HepG2 (cell line): Measurements from ENCODE around the gene PRPF4. TPM values are rescaled to one million over a fixed set of nuclear protein-coding genes. Genes with fewer than 3 reads are reported as not detected.

Source experiments
- ATAC-seq: fragments of 200-7000 bp; cut with Tn5 transposase; 3 replicates; pipeline ENCODE4 v1.9.1; 2020; ENCODE audit warnings: mild to moderate bottlenecking, moderate library complexity
- BruUV-seq: library from RNA; stranded (reverse); fragments of 400-500 nt; replicated peaks from 2 replicates; lab custom pipeline; 2021; lab: Mats Ljungman, UMichigan
- CTCF ChIA-PET: fragments of 300-600 bp; formaldehyde crosslinking; extraction: SDS; loops from one replicate; lab custom pipeline; 2021; ENCODE audit warnings: low total read pairs, inconsistent platforms, low intra/inter-chr PET ratio; lab: Yijun Ruan, JAX
- POLR2A ChIA-PET: fragments of 350-600 bp; sonication (Branson Sonifier 250); formaldehyde crosslinking; loops from one replicate; lab custom pipeline; 2020; ENCODE audit warnings: antibody characterized with exemption, inconsistent platforms; lab: Yijun Ruan, JAX
- DNase-seq: peaks from one replicate; pipeline ENCODE4 v3.0.0-alpha.2; 2015; ENCODE audit warnings: low spot score
- FAIRE-seq: peaks from 3 replicates; lab custom pipeline; 2011; peaks lifted over from hg19 to GRCh38; lab: Jason Lieb, UNC
- H2AFZ ChIP-seq: one replicate; pipeline ENCODE4 v1.6.1; 2011; ENCODE audit warnings: low read length, inconsistent platforms
- H3K27ac ChIP-seq: fragments of 300-600 bp; 3 replicates; pipeline ENCODE4 v1.8.0; 2011; ENCODE audit warnings: mixed run types, mild to moderate bottlenecking, mixed read lengths, low read length, inconsistent platforms; ENCODE audit not compliant: insufficient read depth; ENCODE audit errors: extremely low read length
- H3K27me3 ChIP-seq, 2 experiments: fragments of 200-600 bp in 1 of 2; 2 replicates in 1 of 2; 3 replicates in 1 of 2; pipeline versions ENCODE4 v1.6.0 to v1.8.0; 2011; ENCODE audit warnings: low read length in 2 of 2, mild to moderate bottlenecking in 2 of 2, moderate library complexity in 2 of 2, inconsistent platforms in 1 of 2; ENCODE audit not compliant: insufficient read depth in 2 of 2, control insufficient read depth in 1 of 2
- H3K36me3 ChIP-seq, 2 experiments: fragments of 200-600 bp in 1 of 2; replicated peaks in 1 of 2; 2 replicates in 1 of 2; 3 replicates in 1 of 2; pipeline versions ENCODE4 v1.5.1 to v1.8.0; 2011; ENCODE audit warnings: low read length in 2 of 2, inconsistent platforms in 1 of 2; ENCODE audit not compliant: insufficient read depth in 2 of 2, control insufficient read depth in 1 of 2
- H3K4me1 ChIP-seq: 2 replicates; pipeline ENCODE4 v1.5.1; 2012; ENCODE audit warnings: low read length, inconsistent platforms; ENCODE audit not compliant: insufficient read depth
- H3K4me2 ChIP-seq: 2 replicates; pipeline ENCODE4 v1.6.0; 2011; ENCODE audit warnings: low read depth, low read length, inconsistent platforms
- H3K4me3 ChIP-seq, 3 experiments: fragments of 200-600 bp in 1 of 3; sonication (generic), shearing (Covaris generic) in 1 of 3; replicated peaks in 1 of 3; 2 replicates each; pipeline ENCODE4 v1.5.1; 2011 to 2016; ENCODE audit warnings: low read length in 3 of 3, inconsistent platforms in 2 of 3, low read depth in 2 of 3, mild to moderate bottlenecking in 2 of 3, control low read depth in 1 of 3, mixed read lengths in 1 of 3; ENCODE audit not compliant: insufficient read depth in 1 of 3
- H3K79me2 ChIP-seq: one replicate; pipeline ENCODE4 v1.6.1; 2011; ENCODE audit warnings: low read length, inconsistent platforms; ENCODE audit not compliant: insufficient read depth
- H3K9ac ChIP-seq: 2 replicates; pipeline ENCODE4 v1.6.0; 2011; ENCODE audit warnings: mild to moderate bottlenecking, low read depth, low read length, inconsistent platforms; ENCODE audit not compliant: insufficient read depth
- H3K9me3 ChIP-seq: 2 replicates; pipeline ENCODE4 v1.5.1; 2012; ENCODE audit warnings: mild to moderate bottlenecking, low read length
- H4K20me1 ChIP-seq: 2 replicates; pipeline ENCODE4 v1.6.0; 2011; ENCODE audit warnings: inconsistent platforms, mild to moderate bottlenecking, low read length, moderate library complexity; ENCODE audit not compliant: insufficient read depth
- DRAP1 ChIP-seq: IDR thresholded peaks from 2 replicates; pipeline ENCODE4 v1.6.1; 2016; ENCODE audit warnings: missing genetic modification reagents, missing compliant biosample characterization
- GMEB2 ChIP-seq: IDR thresholded peaks from 2 replicates; pipeline ENCODE4 v1.6.1; 2016; ENCODE audit warnings: missing biosample characterization, missing genetic modification reagents, low read depth
- HDAC2 ChIP-seq: sonication (generic); formaldehyde crosslinking; IDR thresholded peaks from 2 replicates; pipeline ENCODE4 v1.4.0; 2020; ENCODE audit warnings: missing genetic modification reagents
- HOXA9 ChIP-seq: sonication (generic); formaldehyde crosslinking; IDR thresholded peaks from 2 replicates; pipeline ENCODE4 v1.8.1; 2022; ENCODE audit warnings: missing genetic modification reagents, mild to moderate bottlenecking, moderate library complexity, borderline replicate concordance
- IKZF4 ChIP-seq: sonication (generic); formaldehyde crosslinking; IDR thresholded peaks from 2 replicates; pipeline ENCODE4 v1.5.1; 2020; ENCODE audit warnings: borderline replicate concordance, mild to moderate bottlenecking, low read depth, missing genetic modification reagents; ENCODE audit errors: not compliant biosample characterization
- KDM3A ChIP-seq: IDR thresholded peaks from 2 replicates; pipeline ENCODE4 v1.6.1; 2018; ENCODE audit warnings: low read depth, missing compliant biosample characterization
- KMT2A ChIP-seq: sonication (generic); formaldehyde crosslinking; IDR thresholded peaks from 2 replicates; pipeline ENCODE4 v1.4.0; 2020; ENCODE audit warnings: missing genetic modification reagents
- MBNL3 ChIP-seq: fragments of 250-450 bp; sonication (Bioruptor Pico); conservative IDR thresholded peaks from 2 replicates; pipeline ENCODE4 v1.8.0; 2022; ENCODE audit warnings: mild to moderate bottlenecking, inconsistent platforms
- NBN ChIP-seq: fragments of 450-650 bp; conservative IDR thresholded peaks from 2 replicates; pipeline ENCODE4 v1.6.1; 2017
- PAWR ChIP-seq: sonication (generic); formaldehyde crosslinking; IDR thresholded peaks from 2 replicates; pipeline ENCODE4 v1.4.0; 2020; ENCODE audit warnings: missing genetic modification reagents, mild to moderate bottlenecking, borderline replicate concordance
- PHF21A ChIP-seq: sonication (generic); formaldehyde crosslinking; IDR thresholded peaks from 2 replicates; pipeline ENCODE4 v1.5.0; 2020; ENCODE audit warnings: mild to moderate bottlenecking, missing genetic modification reagents
- SRSF1 ChIP-seq: fragments of 200-400 bp; formaldehyde crosslinking; optimal IDR thresholded peaks from 2 replicates; pipeline ENCODE3; 2017; ENCODE audit warnings: mild to moderate bottlenecking, low read depth, low read length, moderate library complexity
- TFE3 ChIP-seq: IDR thresholded peaks from 2 replicates; pipeline ENCODE4 v1.6.1; 2016
- ZNF10 ChIP-seq: sonication (generic); formaldehyde crosslinking; IDR thresholded peaks from 2 replicates; pipeline ENCODE4 v1.4.0; 2020; ENCODE audit warnings: mild to moderate bottlenecking, low read depth, missing genetic modification reagents, borderline replicate concordance
- ZNF557 ChIP-seq: sonication (generic); formaldehyde crosslinking; IDR thresholded peaks from 2 replicates; pipeline ENCODE4 v1.4.0; 2020; ENCODE audit warnings: missing genetic modification reagents
- ZNF558 ChIP-seq: sonication (generic); formaldehyde crosslinking; IDR thresholded peaks from 2 replicates; pipeline ENCODE4 v1.9.0; 2022; ENCODE audit warnings: mild to moderate bottlenecking, missing genetic modification reagents, borderline replicate concordance
- ZNF781 ChIP-seq: sonication (generic); formaldehyde crosslinking; IDR thresholded peaks from 2 replicates; pipeline ENCODE4 v1.5.1; 2020; ENCODE audit warnings: borderline replicate concordance, mild to moderate bottlenecking, missing genetic modification reagents; ENCODE audit errors: not compliant biosample characterization
- ZNF782 ChIP-seq: sonication (generic); formaldehyde crosslinking; IDR thresholded peaks from 2 replicates; pipeline ENCODE4 v1.4.0; 2020; ENCODE audit warnings: missing genetic modification reagents, mild to moderate bottlenecking, borderline replicate concordance
- WGBS: methylation state at CpG from one replicate; pipeline ENCODE4 v1.1.6; 2017; ENCODE audit warnings: low lambda C conversion rate; 5-methylcytosine and 5-hydroxymethylcytosine counted together
- in situ Hi-C: cut with HindIII; loops from 2 replicates; pipeline ENCODE4 v1.10.0; 2017; ENCODE audit warnings: low pct_unique_long_range_greater_than_20kb; ENCODE audit not compliant: extremely low pct_ligation_motif_present
- intact Hi-C: fragments of 100-400 bp; cut with micrococcal nuclease; formaldehyde crosslinking; loops from one replicate; pipeline ENCODE4 v1.10.0; 2022; ENCODE audit not compliant: unreplicated experiment
- polyA plus RNA-seq, 8 experiments: library from polyadenylated mRNA; depleted of rRNA in 3 of 8; stranded (reverse) in 7 of 8; unstranded in 1 of 8; fragments of >200 nt; fragmentation: Illumina TruSeq in 4 of 8; extraction: Trizol in 4 of 8; gene quantifications; 2 replicates each; pipeline versions ENCODE4 v1.2.1 to v1.2.3, GENCODE V29; 2011 to 2016; ENCODE audit warnings: low read depth in 4 of 8, missing spikeins in 1 of 8, mixed read lengths in 1 of 8; ENCODE audit not compliant: insufficient read depth in 1 of 8
- total RNA-seq, 5 experiments: library from RNA; depleted of rRNA; stranded (reverse); fragments of >200 nt; fragmentation: Illumina TruSeq; extraction: Trizol; gene quantifications; 2 replicates each; pipeline ENCODE4 v1.2.3, GENCODE V29; 2016; ENCODE audit warnings: low read depth in 1 of 5

The PRPF4 gene
- total and polyA plus RNA-seq, 2 of the 13 experiments (the other 11 are each of a cell fraction or from before 2014, with no cell fraction given) = 10.3 to 49.0 TPM

GRCh38 chr9:113255438-113255837 is 20.0 kb upstream of the PRPF4 start:
- DNase-seq = no peak
- intact Hi-C loops = no loop called here

GRCh38 chr9:113257863-113258262 is 17.6 kb upstream of the PRPF4 start:
- in situ Hi-C loops = no loop called here
- Histone ChIP-seq H3K36me3 (peaks cover 27 to 62% of the 10 kb centered on the region in 2 experiments), H4K20me1 (no peaks in the 10 kb centered on the region), H2AFZ (no peak overlapping the region), H3K27me3 (no peaks in the 10 kb centered on the region), H3K9me3 (no peaks in the 10 kb centered on the region), H3K79me2 (peaks cover 5% of the 10 kb centered on the region), H3K27ac (no peak overlapping the region), H3K4me3 (no peak overlapping the region), H3K4me2 (no peak overlapping the region), H3K9ac (no peak overlapping the region), H3K4me1 (peaks cover 16% of the 10 kb centered on the region)
- POLR2A ChIA-PET = no interaction called here
- FAIRE-seq = no peak
- TF ChIP-seq KDM3A = no peak
- no peak for TF ChIP-seq TFE3 (CRISPR knock-in tag)
- no peak for TF ChIP-seq PHF21A (CRISPR knock-in tag)
- no peak for TF ChIP-seq GMEB2
- TF ChIP-seq HOXA9 (CRISPR knock-in tag) = no peak
- TF ChIP-seq ZNF10 (CRISPR knock-in tag) = no peak
- TF ChIP-seq HDAC2 (CRISPR knock-in tag) = no peak
- TF ChIP-seq MBNL3 (CRISPR knock-in tag) = no peak
- no peak for TF ChIP-seq ZNF781 (CRISPR knock-in tag)
- TF ChIP-seq NBN = no peak
- no peak for TF ChIP-seq KMT2A
- TF ChIP-seq ZNF782 (CRISPR knock-in tag) = no peak
- no peak for TF ChIP-seq ZNF557 (CRISPR knock-in tag)
- no peak for ATAC-seq
- intact Hi-C loops = no loop called here
- WGBS = 97% methylated on average over 3 of the region's 3 CpGs
- BruUV-seq = no TSS peak
- CTCF ChIA-PET = no interaction called here
- no peak for DNase-seq

More at GRCh38 chr9:113255438-113255837, 20.0 kb upstream of the PRPF4 start:
- H3K36me3 ChIP-seq = peaks cover 26 to 45% of the 10 kb centered on the region in 2 experiments
- H3K4me3 ChIP-seq = no peak overlapping the region
- 97% methylated on average over 6 of the region's 6 CpGs for WGBS
- FAIRE-seq (no peak), ATAC-seq (no peak)
- peaks cover 18% of the 10 kb centered on the region for H3K79me2 ChIP-seq
- ChIA-PET CTCF (no interaction called here), POLR2A (no interaction called here)
- no TSS peak for BruUV-seq
- H4K20me1 ChIP-seq = peaks cover 4% of the 10 kb centered on the region; the same call in 1 of the 2 replicates
- no peaks in the 10 kb centered on the region for H3K4me1 ChIP-seq
- no peak overlapping the region for H2AFZ ChIP-seq
- H3K27me3 ChIP-seq = no peaks in the 10 kb centered on the region
- in situ Hi-C loops = no loop called here
- no peak overlapping the region for H3K9ac ChIP-seq
- H3K4me2 ChIP-seq = no peak overlapping the region
- no peak overlapping the region for H3K27ac ChIP-seq
- H3K9me3 ChIP-seq = no peaks in the 10 kb centered on the region
- no peak for TF ChIP-seq SRSF1
- no peak for TF ChIP-seq ZNF558 (CRISPR knock-in tag)
- no peak for TF ChIP-seq PAWR (CRISPR knock-in tag)
- no peak for TF ChIP-seq IKZF4 (CRISPR knock-in tag)
- no peak for TF ChIP-seq DRAP1 (CRISPR knock-in tag)
